ENCODE measurements around the gene CSKMT. TPM values are rescaled to one million over a fixed set of nuclear protein-coding genes. Genes with fewer than 3 reads are reported as not detected.

Gene CSKMT
- total RNA-seq, 1 experiment from 2014 or later, result 49.2 TPM

GRCh38 chr11:62694455-62695167 lies 29.5 kb downstream of the CSKMT start:
- Histone ChIP-seq H3K18ac (ENCODE audit: insufficient read length, low read depth, low read length) (no peak overlapping the region), H2BK5ac (ENCODE audit: insufficient read length, low read length) (no peak overlapping the region), H3K27ac (ENCODE audit: insufficient read length, low read depth, low read length) (no peak overlapping the region), H3K4me2 (ENCODE audit: insufficient read depth, insufficient read length, low read length) (no peak overlapping the region), H3K27me3 (ENCODE audit: insufficient read depth, low read length) (no peaks in the 10 kb centered on the region), H3K79me1 (ENCODE audit: insufficient read depth, low read depth, low read length, poor library complexity, severe bottlenecking) (no peaks in the 10 kb centered on the region), H2AFZ (ENCODE audit: low read length) (no peak overlapping the region), H4K8ac (replicated peaks; ENCODE audit: insufficient read length, low read depth, low read length) (peak overlapping the region; percentile 77), H3K9me3 (ENCODE audit: control insufficient read depth, low read depth, low read length) (no peaks in the 10 kb centered on the region), H2BK15ac (ENCODE audit: low read depth, low read length) (no peak overlapping the region), H3K9ac (ENCODE audit: extremely low read depth, insufficient read length, low read length) (no peak overlapping the region), H2AK5ac (ENCODE audit: insufficient read length, low read length) (no peak overlapping the region), H3K23ac (ENCODE audit: insufficient read length, low read depth, low read length) (no peak overlapping the region), H3K79me2 (ENCODE audit: insufficient read depth, low read length) (no peaks in the 10 kb centered on the region), H3K14ac (ENCODE audit: insufficient read depth, low read length) (no peak overlapping the region; the same call in 1 of the 2 replicates), H3K4ac (ENCODE audit: low read depth, low read length) (no peak overlapping the region), H2BK20ac (ENCODE audit: low read depth, low read length, poor library complexity, severe bottlenecking) (no peak overlapping the region), H4K5ac (ENCODE audit: insufficient read length, low read depth, low read length) (no peak overlapping the region), H3K23me2 (ENCODE audit: insufficient read length, low read depth, low read length, poor library complexity, severe bottlenecking) (no peaks in the 10 kb centered on the region), H2BK12ac (ENCODE audit: insufficient read length, low read depth, low read length) (no peak overlapping the region), H3K4me1 (ENCODE audit: insufficient read depth, low read length) (no peaks in the 10 kb centered on the region), H2BK120ac (ENCODE audit: low read depth, low read length, poor library complexity, severe bottlenecking) (no peak overlapping the region), H4K91ac (ENCODE audit: insufficient read length, low read depth, low read length) (no peak overlapping the region), H3T11ph (ENCODE audit: low read length) (no peak overlapping the region), H3K56ac (ENCODE audit: insufficient read length, low read depth, low read length) (no peak overlapping the region), H4K20me1 (ENCODE audit: control insufficient read depth, insufficient read depth, insufficient read length) (no peaks in the 10 kb centered on the region)
- Mint-ChIP-seq H3K36me3 (ENCODE audit: insufficient read depth in 1 of 3, low read depth in 3 of 3) (peaks cover 16 to 45% (median 44%) of the 10 kb centered on the region in 3 experiments; a peak in 5 of 7 replicates), H3K27ac (peak overlapping the region in 2 of 3 experiments; percentile 38 to 87; a peak in 4 of 7 replicates), H3K9me3 (no peaks in the 10 kb centered on the region; a peak in 2 of 5 replicates), H3K27me3 (ENCODE audit: low read depth) (no peaks in the 10 kb centered on the region), H3K4me1 (peaks cover 0 to 8% of the 10 kb centered on the region in 2 experiments; a peak in 2 of 4 replicates), H3K4me3 (no peak overlapping the region)
- WGBS (ENCODE audit: extremely low coverage, insufficient read length, low lambda C conversion rate), result no CpG with 5 or more reads among the region's 14 CpGs
- TF ChIP-seq CTCF (conservative IDR thresholded peaks at IDR 0.05), result peak; percentile 92
- peak; percentile 85 for DNase-seq
